Stimulated activated CD8-positive, alpha-beta memory T cell treated with anti-CD3 and anti-CD28 coated beads, Interleukin-4, amount 100 ng/mL, for 48 hours (primary cell): ENCODE measurements around the gene FLG2.
"Not testable (repeated sequence)": the region's sequence is repeated elsewhere in the genome, so short reads cannot be mapped to it uniquely, and the experiment has no call there.

ENCODE experiments used
- DNase-seq: peaks from one replicate; pipeline ENCODE4 v3.0.0-alpha.2; 2020

Gene FLG2

GRCh38 chr1:152309955-152310354, 49.9 kb downstream of the FLG2 start:
- DNase-seq, result no peak

GRCh38 chr1:152309320-152309901, 50.4 kb downstream of the FLG2 start:
- DNase-seq, result not testable (repeated sequence)

GRCh38 chr1:152308758-152309157, 51.0 kb downstream of the FLG2 start:
- DNase-seq, result not testable (repeated sequence)

GRCh38 chr1:152307970-152308369, 51.8 kb downstream of the FLG2 start:
- DNase-seq, result not testable (repeated sequence)

GRCh38 chr1:152306123-152306522, 53.7 kb downstream of the FLG2 start:
- DNase-seq, result not testable (repeated sequence)

- not testable (repeated sequence) for DNase-seq
Measured at GRCh38 chr1:152304773-152305172, 55.0 kb downstream of the FLG2 start.

- not testable (repeated sequence) for DNase-seq
Measured at GRCh38 chr1:152303139-152303872, 56.5 kb downstream of the FLG2 start.
